NCI-H526 (cell line): ENCODE results near the gene OSBP.
A peak's percentile ranks its signal among the peaks of the same experiment; 100 is the strongest.
"Not testable (repeated sequence)": the region's sequence is repeated elsewhere in the genome, so short reads cannot be mapped to it uniquely, and the experiment has no call there.

Source experiments
- DNase-seq, 2 experiments: peaks; one replicate each; lab custom pipeline; 2025; lab: John Stamatoyannopoulos, UW

OSBP gene, protein sequence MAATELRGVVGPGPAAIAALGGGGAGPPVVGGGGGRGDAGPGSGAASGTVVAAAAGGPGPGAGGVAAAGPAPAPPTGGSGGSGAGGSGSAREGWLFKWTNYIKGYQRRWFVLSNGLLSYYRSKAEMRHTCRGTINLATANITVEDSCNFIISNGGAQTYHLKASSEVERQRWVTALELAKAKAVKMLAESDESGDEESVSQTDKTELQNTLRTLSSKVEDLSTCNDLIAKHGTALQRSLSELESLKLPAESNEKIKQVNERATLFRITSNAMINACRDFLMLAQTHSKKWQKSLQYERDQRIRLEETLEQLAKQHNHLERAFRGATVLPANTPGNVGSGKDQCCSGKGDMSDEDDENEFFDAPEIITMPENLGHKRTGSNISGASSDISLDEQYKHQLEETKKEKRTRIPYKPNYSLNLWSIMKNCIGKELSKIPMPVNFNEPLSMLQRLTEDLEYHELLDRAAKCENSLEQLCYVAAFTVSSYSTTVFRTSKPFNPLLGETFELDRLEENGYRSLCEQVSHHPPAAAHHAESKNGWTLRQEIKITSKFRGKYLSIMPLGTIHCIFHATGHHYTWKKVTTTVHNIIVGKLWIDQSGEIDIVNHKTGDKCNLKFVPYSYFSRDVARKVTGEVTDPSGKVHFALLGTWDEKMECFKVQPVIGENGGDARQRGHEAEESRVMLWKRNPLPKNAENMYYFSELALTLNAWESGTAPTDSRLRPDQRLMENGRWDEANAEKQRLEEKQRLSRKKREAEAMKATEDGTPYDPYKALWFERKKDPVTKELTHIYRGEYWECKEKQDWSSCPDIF

DNA sequence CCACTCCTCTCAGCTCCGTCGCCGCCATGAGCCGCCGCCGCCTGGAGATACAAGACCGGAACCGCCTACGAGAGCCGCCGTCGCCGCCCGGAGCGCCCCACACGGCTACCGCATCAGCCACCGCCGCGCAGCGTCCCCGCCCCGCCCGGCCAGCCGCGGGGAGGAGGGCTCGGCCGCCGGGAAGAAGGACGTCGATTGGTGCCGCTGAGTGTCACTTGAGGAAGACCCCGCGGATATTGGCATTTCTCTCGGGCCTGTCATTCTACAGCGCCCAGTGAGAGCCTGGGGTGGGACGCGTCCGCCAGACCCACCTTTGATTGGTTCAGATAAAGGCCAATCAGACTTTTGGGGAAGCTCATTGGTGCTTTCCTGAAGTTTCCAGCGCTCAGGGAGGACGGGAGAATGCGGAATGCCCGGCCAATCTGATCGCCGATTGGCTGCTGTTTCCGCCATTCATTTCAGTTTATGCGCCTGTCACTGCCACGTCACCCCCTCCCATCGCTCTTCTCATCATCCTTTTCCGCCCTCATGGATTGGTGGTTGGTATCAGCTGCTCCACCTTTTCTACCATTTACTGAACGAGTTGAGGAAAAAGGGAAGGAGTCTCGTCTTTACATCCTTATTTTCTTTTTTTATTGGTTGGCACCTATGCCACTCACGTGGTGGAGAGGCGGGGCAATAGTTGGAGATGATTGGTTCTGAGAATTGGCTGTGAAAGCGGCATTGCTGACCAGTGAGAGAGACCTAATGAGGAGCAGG is at the start of gene OSBP:
OSBP (minus strand) TSS at position 138 of the 759 bp plus-strand sequence; CDS start at position 28, 110 bp downstream.
- DNase-seq, result peak; percentile 100

DNA sequence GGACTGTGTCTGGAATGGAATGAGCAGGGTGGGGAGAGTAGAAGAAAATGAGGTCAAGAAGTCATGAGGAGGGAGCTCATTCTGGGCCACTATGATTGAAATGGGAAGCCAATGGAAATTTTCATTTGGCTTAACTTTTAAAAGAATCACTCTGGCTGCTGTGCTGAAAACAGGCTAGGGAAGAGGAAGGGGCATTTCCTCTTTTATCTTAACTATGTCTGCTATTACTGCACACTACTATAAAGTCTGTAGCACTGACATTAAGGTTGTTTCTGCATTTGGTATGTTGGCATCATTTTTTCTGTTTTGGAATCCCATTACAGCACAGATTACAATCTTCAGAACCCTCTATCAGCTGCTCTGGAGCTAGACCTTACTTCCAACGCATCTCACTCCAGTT is 45.0 kb upstream of the OSBP start:
- DNase-seq, result no peak

DNA sequence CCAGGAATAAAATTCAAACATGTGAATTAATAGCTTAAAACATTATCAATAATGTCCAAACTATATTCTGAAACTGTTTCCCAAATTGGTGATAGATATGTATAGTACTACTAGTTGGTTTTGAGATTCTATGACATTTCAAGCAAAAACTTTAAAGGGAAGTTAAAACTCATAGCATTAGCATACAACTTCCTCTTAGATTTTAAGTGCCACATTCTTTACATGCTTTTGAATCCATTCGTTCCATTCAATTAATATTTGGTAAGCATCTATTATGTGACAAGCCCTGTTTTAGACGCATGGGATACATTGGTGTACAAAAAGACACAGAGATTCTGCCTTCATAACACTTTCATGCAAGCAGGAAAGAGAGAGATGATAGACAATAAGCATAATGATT is 44.4 kb upstream of the OSBP start:
- DNase-seq, result no peak

DNA sequence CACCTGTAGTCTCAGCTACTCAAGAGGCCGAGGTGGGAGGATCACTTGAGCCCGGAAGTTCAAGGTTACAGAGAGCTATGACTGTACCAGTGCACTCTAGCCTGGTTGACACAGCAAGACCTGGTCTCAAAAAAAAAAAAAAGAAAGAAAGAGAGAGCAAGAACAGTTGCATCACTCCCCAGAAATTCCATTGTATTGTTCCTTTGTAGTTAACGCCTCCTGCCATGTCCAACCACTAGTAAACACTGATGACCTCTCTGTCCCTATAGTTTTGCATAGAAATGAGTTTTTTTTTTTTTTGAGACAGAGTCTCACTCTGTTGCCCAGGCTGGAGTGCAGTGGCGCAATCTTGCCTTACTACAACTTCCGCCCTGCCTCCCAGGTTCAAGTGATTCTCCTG is 42.5 kb upstream of the OSBP start:
- no peak for DNase-seq

DNA sequence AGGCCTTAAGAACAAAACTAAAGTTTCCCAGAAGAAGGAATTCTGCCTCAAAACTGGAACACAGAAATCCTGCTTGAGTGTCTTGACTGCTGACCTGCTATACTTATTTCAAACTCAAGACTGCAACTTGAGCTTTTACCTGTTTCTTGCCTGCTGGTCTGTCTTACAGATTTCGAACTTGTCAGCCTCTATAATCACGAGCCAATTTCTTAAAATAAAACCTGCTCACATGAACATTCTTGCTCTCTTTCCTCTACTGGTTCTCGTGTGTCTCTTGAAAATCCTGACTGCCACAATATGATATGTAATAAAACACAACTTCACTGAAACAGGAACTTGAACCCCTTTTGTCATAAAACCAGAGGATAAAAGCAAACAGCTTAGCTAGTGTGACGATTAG is 39.3 kb upstream of the OSBP start:
- DNase-seq, result no peak

DNA sequence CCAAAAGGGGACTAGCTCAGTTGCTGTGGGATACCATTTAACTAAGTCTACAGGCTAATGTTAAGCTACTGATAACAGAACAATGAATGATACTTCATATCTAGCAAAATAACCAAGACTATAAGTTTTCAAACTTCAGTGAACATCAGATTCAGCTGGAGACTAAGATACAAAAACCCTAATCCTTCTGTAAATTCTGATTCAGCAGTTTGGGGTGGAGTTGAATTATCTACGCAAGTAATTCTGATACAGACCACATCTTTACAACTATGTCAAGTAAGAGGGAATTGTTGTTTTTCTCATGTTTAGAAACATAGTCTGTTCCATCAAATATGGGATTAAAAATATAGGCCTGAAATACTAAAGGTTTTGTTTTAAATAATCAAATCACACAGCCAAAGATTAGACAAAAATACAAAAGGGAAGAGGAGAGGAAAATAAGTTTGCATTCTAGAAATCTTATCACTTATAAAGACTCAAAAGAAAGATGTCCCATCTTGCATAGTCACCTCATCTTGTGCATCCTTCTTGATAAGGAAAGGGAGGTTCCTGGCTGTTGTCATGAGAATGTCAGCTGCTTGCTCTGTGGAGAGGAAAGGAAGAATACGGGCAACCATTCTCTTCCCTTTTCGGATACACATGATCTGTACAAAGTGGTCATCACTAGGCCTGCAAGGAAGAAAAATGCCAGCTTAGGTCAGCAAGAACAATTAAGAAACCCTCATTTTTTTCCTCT is 31.8 kb upstream of the OSBP start:
- no peak for DNase-seq

DNA sequence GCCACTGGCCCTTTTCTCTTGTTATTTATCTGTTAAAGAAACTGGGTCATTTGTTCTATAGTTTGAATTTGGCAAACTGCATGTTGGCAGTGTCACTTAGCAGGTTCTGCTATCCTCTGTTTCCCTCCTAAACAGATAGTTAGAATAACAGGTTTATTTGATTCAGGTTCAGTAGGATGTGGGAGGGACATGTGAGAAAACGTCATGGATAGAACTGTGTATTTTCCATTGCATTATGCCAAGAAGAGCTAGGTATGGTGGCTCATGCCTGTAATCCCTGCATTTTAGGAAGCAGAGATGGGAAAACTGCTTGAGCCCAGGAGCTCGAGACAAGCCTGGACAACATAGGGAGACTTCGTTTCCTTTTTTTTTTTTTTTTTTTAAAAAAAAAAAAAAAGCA is 29.0 kb upstream of the OSBP start:
- DNase-seq, result no peak

DNA sequence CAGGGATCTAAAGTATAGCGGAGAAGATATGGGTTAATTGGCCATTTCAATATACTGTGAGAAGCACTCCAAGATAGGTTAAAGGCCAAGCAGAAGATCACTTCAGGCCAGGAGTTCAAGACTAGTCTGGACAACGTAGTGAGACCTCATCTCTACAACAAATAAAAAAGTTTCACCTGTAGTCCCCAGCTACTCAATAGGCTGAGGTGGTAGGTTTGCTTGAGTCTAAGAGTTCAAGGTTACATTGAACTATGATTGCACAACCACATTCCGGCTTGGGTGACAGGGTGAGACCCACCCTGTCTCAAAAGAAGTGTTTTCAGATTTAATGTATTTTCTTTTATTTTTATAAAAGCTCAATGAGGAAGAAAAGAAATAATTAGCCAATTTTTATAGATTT is 27.8 kb upstream of the OSBP start:
- DNase-seq, result no peak

DNA sequence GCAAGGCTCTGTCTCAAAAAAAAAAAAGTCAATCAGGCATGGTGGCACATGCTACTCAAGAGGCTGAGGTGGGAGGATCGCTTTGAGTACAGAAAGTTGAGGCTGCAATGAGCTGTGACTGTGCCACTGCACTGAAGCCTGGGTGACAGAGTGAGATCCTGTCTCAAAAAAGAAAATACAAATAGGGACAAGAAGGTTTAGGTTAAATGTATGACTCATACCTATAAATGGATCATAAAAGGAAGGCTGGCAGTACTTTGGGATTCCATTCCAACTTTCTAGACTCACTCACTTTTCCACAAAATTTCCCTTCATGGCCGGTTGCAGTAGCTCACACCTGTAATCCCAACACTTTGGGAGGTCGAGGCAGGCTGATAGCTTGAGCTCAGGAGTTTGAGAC is 25.6 kb upstream of the OSBP start:
- DNase-seq, result no peak

DNA sequence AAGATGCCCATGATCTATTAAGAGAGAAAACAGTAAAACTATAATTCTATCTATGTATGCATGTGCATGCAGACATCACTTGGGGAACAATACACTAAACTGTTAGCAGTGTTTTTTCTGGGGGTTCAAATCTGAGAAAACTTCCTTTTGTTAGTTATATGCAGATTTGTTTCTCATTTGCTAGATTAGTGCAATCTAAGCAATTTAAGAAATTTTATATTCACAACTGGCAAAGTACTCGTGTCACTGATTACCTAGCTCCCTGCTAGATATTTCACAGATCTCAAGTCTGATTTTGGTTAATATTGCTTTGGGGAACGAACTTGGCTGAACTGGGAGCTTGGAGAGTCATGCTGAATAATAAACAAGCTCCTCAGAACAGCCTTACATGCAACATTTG is 14.9 kb upstream of the OSBP start:
- DNase-seq, result no peak

DNA sequence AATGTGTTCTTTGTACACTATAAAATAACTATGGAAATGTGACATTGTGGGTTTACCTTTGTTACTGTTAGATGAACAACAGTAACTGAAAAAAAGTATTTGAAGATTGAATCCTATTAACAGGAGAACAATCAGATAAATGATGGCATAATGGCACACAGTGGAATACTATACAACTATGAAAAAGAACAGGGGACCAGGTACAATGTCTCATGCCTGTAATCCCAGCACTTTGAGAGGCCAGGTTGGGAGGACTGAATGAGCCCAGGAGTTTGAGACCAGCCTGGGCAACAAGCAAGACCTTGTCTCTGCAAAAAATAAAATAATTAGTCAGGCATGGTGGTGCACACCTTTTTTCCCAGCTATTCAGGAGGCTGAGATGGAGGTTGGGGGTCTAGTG is 14.4 kb upstream of the OSBP start:
- no peak for DNase-seq

DNA sequence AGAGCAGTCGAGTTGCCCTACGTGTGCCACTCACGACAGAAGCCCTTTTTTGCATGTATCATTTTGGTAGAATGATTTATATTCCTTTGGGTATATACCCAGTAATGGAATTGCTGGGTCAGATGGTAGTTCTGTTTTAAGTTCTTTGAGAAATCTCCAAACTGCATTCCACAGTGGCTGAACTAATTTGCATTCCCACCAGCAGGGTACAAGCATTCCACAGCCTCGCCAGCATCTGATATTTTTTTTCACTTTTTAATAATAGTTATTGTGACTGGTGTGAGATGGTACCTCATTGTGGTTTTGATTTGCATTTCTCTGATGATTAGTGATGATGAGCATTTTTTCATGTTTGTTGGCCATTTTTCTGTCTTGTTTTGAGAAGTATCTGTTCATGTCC is 11.4 kb upstream of the OSBP start:
- DNase-seq, result not testable (repeated sequence)

DNA sequence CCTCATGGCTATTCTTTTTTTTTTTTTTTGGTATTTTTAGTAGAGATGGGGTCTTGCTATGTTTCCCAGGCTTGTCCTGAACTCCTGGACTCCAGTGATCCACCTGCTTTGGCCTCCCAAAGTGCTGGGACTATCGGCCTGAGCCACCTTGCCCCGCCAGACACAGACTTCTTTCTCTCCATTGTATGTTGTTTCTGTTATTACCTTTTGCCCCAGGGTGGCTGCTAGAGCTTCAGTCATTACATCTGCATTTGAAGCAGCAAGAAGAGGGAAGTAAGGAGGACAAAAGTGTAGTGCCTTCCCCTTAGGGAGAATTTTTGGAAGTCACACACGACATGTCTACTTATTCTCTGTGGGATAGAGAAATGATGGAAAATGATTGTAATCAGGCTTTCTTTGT is 10.1 kb upstream of the OSBP start:
- no peak for DNase-seq

DNA sequence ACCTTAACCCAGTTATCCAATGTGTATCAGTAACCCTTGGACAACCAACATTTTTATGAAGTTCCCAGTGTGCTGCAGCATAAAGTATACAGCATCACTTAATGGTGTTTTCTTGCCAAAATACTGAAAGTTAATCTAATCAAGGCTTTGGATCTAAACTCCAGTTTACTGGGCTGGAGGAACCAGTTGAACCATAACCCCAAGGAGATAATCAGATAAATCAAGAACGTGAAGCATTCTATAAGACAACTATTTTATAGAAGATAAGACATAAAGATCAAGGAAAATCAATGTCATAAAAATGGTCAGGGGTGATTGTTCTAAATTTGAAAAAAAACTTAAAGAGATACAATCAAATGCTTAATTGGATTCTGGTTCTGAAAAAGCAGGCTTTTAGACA is 2.3 kb upstream of the OSBP start:
- no peak for DNase-seq

DNA sequence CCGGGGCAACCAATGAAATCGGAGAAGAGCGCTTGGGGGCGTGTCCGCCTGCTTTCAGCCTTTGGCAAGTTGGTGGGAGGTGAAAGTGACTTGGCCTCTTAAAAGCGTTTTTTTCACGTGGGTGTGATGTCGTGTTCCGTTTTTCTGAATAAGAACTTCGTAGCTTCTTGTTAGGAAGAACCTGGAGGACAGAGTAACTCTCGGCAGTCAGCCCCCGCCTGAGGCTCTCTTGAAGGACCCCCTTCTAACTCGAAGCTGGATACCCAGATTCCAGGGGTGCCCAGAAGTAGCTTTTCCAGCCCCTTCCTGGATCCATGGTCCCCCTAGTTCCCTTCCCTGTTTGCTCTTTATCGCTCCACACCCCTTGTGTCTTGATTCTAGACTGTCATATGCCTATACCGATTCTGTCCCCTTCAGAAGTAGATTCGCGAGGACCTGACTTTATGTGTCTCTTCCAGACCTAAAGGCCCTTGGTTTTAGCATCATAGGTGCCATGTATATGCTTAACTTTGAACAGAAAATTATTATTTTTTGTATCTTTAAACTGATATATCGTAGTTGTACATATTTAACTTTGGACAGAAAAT is 915 bp upstream of the OSBP start:
- no peak for DNase-seq

DNA sequence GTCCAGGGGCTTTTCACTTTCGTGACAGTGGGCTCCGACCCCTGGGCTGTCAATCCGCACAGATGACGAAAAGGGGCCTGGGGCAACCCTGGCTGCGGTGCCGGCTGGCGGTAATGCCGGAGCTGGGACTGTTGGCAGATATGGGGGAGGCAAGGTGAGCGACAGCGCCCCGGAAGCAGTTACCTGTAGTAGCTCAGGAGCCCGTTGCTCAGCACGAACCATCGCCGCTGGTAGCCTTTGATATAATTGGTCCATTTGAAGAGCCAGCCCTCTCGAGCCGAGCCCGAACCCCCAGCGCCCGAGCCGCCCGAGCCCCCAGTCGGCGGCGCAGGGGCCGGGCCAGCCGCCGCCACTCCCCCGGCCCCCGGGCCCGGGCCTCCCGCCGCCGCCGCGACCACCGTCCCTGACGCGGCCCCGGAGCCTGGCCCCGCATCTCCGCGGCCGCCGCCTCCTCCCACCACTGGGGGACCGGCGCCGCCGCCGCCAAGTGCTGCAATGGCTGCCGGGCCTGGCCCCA is 396 bp downstream of the OSBP start:
- DNase-seq, result peak; percentile 40 to 68

DNA sequence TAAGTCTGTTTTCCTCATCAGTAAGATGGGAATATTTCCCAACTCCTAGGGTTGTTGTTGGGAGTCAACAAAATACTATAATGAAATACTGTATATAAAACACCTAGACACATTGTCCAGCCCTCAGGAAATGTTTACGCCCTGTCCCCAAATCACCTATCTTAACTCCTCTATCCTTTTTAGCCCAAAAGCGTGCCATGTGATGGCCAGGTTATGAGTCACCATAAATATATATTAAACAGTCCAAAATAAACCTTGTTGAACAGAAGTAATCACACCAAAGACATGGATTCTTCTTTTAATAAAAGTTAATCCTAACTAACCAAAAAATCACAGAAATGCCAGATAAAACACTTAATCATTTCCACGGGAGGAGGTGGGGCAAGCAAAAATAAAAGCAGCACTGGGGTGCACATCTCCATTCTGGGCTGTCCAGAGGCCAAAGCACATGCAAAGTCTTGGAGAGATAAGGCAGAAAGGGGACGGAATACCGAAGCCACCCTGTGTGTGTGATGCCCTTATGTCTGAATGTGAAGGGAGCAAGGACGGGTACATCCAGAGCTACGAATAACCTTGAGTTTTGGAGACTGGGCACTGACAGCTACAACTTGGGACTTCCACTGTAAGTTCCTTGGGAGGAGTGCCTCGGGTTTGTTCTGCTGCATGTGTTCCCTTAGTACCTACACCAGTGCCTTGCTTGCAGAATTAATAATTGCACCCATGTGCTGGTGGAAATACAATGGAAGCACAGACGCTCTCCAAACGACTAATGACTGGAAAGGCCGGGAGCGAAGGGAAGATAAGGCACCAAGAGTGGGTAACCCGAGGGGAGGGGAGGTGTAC is 1.1 kb downstream of the OSBP start:
- DNase-seq, result peak in 1 of 2 experiments; percentile 28

DNA sequence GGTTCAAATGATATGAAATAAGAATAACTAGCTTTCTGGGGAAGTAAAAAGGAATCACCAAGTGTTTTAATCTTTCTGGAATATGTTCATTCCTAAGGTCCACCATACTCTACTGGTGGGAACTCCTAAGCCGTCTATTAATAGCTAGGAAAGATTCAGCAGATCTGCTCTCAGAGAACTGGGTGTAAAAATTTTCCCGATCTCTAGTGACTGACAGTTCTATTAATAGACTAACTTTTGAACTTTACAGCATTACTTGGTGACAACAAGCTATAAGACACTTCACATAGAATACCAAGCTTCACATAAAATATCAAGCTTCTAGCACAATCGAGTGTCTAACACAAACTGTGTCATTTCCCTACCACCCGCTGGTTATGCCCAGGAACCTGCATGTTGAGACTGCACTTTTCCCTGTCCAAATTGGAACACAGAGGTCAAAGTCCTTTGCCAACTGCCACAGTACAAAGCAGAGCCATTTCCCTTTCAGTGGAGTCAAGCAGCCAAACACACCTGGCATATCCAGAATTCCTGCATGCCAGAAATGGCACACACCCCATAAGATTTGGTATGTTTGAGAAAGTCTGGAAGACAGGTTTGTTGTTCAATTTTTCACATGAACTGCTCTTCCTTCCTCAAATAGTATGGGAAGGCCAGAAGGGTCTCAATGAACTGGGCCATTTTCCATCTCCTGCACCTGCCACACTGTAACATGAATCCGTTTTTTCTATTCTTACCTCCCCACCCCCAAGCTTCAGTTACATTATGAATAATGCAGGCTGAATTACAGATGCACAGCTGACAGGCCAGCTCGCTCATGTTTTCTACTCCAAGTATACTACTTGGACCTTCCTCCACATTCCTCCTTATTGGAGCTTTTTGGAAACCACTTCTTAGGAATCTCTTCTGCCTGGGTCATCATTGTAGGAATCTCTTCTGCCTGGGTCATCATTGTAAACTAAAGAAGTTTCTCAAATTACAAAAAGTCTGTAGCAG is 3.7 kb downstream of the OSBP start:
- peak; percentile 97 for DNase-seq

DNA sequence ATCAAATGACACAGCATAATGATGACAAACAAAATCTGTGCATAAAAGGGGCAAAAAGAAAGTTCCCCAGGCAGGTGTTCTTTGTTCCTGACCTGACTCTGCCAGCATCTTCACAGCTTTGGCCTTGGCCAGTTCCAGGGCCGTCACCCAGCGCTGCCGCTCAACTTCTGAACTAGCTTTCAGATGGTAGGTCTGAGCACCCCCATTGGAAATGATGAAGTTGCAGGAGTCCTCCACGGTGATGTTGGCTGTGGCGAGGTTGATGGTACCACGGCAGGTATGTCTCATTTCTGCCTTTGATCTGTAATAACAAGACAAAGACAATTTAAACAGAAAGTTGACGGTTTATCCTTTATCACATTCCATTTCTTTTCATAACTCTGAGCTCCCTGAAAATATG is 5.3 kb downstream of the OSBP start:
- DNase-seq, result no peak
